ENCODE data around the gene ADAM11. TPM values are rescaled to one million over a fixed set of nuclear protein-coding genes. Genes with fewer than 3 reads are reported as not detected.

ADAM11 gene
- total and polyA plus RNA-seq, 2 of the 8 experiments (the other 6 are each of a cell fraction or from before 2014, with no cell fraction given), result 2.3 to 2.9 TPM

- TF ChIP-seq NANOG (IDR thresholded peaks at IDR 0.05; ENCODE audit: insufficient read depth, low read depth, low read length, poor library complexity, severe bottlenecking) (no peak), POLR2AphosphoS5 (IDR thresholded peaks at IDR 0.05; ENCODE audit: low read depth, low read length) (no peak)
Measured at GRCh38 chr17:44779211-44780025, 20.6 kb downstream of the ADAM11 start (continued).

Data from H1 (cell line).